Neural cell (in vitro differentiated cells): Measurements from ENCODE around the gene TEAD4. TPM values are rescaled to one million over a fixed set of nuclear protein-coding genes. Genes with fewer than 3 reads are reported as not detected.

Experiments used
- H2AFZ ChIP-seq: fragments of 200-600, 300-800 bp; sonication (generic), shearing (Covaris generic); 2 replicates; pipeline ENCODE4 v1.6.0; 2014; ENCODE audit warnings: low read depth, mild to moderate bottlenecking, antibody characterized with exemption, low read length, moderate library complexity
- H3F3A ChIP-seq: fragments of 200-600 bp; shearing (Covaris generic); 2 replicates; pipeline ENCODE4 v1.6.1; 2016; ENCODE audit warnings: mild to moderate bottlenecking, moderate library complexity, mixed read lengths, antibody characterized with exemption, low read length; ENCODE audit not compliant: insufficient read depth, poor library complexity, severe bottlenecking
- H3K27ac ChIP-seq: fragments of 200-600, 300-800 bp; sonication (generic), shearing (Covaris generic); 2 replicates; pipeline ENCODE4 v1.5.1; 2014; ENCODE audit warnings: mild to moderate bottlenecking, low read length, moderate library complexity
- H3K27me3 ChIP-seq: fragments of 300-800, 200-600 bp; sonication (generic), shearing (Covaris generic); 2 replicates; pipeline ENCODE4 v1.6.0; 2014; ENCODE audit warnings: mild to moderate bottlenecking, low read depth, low read length, moderate library complexity; ENCODE audit not compliant: insufficient read depth
- H3K36me3 ChIP-seq: fragments of 300-800, 200-600 bp; sonication (generic), shearing (Covaris generic); 2 replicates; pipeline ENCODE4 v1.5.1; 2014; ENCODE audit warnings: mild to moderate bottlenecking, antibody characterized with exemption, low read length, moderate library complexity; ENCODE audit not compliant: insufficient read depth
- H3K4me2 ChIP-seq: fragments of 300-800, 200-600 bp; sonication (generic), shearing (Covaris generic); 2 replicates; pipeline ENCODE4 v1.6.0; 2014; ENCODE audit warnings: mild to moderate bottlenecking, low read length
- H3K4me3 ChIP-seq: fragments of 300-800, 200-600 bp; sonication (generic), shearing (Covaris generic); 2 replicates; pipeline ENCODE4 v1.5.1; 2014; ENCODE audit warnings: mild to moderate bottlenecking, low read length, moderate library complexity
- H3K79me2 ChIP-seq: fragments of 200-600 bp; shearing (Covaris generic); replicated peaks from 2 replicates; pipeline ENCODE4 v1.6.0; 2014; ENCODE audit warnings: mild to moderate bottlenecking, low read length, moderate library complexity; ENCODE audit not compliant: insufficient read depth
- H3K9ac ChIP-seq: fragments of 300-800, 200-600 bp; sonication (generic), shearing (Covaris generic); 2 replicates; pipeline ENCODE4 v1.6.1; 2016; ENCODE audit warnings: mild to moderate bottlenecking, low read length, mixed read lengths
- H3K9me2 ChIP-seq: fragments of 200-600 bp; shearing (Covaris generic); 2 replicates; pipeline ENCODE4 v1.6.1; 2016; ENCODE audit warnings: mild to moderate bottlenecking, low read length, mixed read lengths; ENCODE audit not compliant: insufficient read depth
- H3K9me3 ChIP-seq: fragments of 200-600, 300-800 bp; sonication (generic), shearing (Covaris generic); 2 replicates; pipeline ENCODE4 v1.6.1; 2016; ENCODE audit warnings: mild to moderate bottlenecking, mixed run types, low read length, moderate library complexity, mixed read lengths
- H4K20me1 ChIP-seq: fragments of 200-600 bp; shearing (Covaris generic); 2 replicates; pipeline ENCODE4 v1.6.1; 2016; ENCODE audit warnings: mild to moderate bottlenecking, mixed run types; ENCODE audit not compliant: insufficient read depth
- EP300 ChIP-seq: fragments of 450-650 bp; conservative IDR thresholded peaks from 2 replicates; pipeline ENCODE4 v1.6.1; 2014; ENCODE audit warnings: antibody characterized with exemption, mild to moderate bottlenecking, moderate library complexity; ENCODE audit not compliant: poor library complexity, severe bottlenecking
- EZH2 ChIP-seq: fragments of 200-600, 300-800 bp; shearing (Covaris generic), sonication (generic); IDR thresholded peaks from 2 replicates; pipeline ENCODE4 v1.6.1; 2014; ENCODE audit warnings: antibody characterized with exemption, low read length, borderline replicate concordance, mild to moderate bottlenecking; ENCODE audit not compliant: insufficient read depth, poor library complexity, severe bottlenecking
- MXI1 ChIP-seq: fragments of 450-650 bp; conservative IDR thresholded peaks from 2 replicates; pipeline ENCODE4 v1.6.1; 2014; ENCODE audit warnings: antibody characterized with exemption, mild to moderate bottlenecking; ENCODE audit not compliant: poor library complexity, severe bottlenecking
- RAD21 ChIP-seq: fragments of 450-650 bp; conservative IDR thresholded peaks from 2 replicates; pipeline ENCODE4 v1.6.1; 2014; ENCODE audit warnings: antibody characterized with exemption, mild to moderate bottlenecking, moderate library complexity
- REST ChIP-seq: IDR thresholded peaks from 2 replicates; pipeline ENCODE4 v1.6.1; 2012; ENCODE audit warnings: borderline replicate concordance
- SMC3 ChIP-seq: fragments of 450-650 bp; conservative IDR thresholded peaks from 2 replicates; pipeline ENCODE4 v1.6.1; 2014; ENCODE audit warnings: antibody characterized with exemption, mild to moderate bottlenecking, moderate library complexity; ENCODE audit not compliant: poor library complexity
- TAF1 ChIP-seq: IDR thresholded peaks from 2 replicates; pipeline ENCODE4 v1.6.1; 2012; ENCODE audit warnings: low read depth
- polyA plus RNA-seq: library from polyadenylated mRNA; depleted of rRNA; stranded (reverse); fragments of >200 nt; gene quantifications from 2 replicates; pipeline ENCODE4 v1.2.3, GENCODE V29; 2014
- TF ChIP-seq, protein P1 (sequence below): fragments of 450-650 bp; IDR thresholded peaks from 2 replicates; pipeline ENCODE4 v1.5.1; 2014; ENCODE audit warnings: antibody characterized with exemption, mild to moderate bottlenecking, moderate library complexity; ENCODE audit not compliant: poor library complexity, severe bottlenecking

The TEAD4 gene
- polyA plus RNA-seq, 1 donor from 2014 or later = 1.6 TPM

DNA sequence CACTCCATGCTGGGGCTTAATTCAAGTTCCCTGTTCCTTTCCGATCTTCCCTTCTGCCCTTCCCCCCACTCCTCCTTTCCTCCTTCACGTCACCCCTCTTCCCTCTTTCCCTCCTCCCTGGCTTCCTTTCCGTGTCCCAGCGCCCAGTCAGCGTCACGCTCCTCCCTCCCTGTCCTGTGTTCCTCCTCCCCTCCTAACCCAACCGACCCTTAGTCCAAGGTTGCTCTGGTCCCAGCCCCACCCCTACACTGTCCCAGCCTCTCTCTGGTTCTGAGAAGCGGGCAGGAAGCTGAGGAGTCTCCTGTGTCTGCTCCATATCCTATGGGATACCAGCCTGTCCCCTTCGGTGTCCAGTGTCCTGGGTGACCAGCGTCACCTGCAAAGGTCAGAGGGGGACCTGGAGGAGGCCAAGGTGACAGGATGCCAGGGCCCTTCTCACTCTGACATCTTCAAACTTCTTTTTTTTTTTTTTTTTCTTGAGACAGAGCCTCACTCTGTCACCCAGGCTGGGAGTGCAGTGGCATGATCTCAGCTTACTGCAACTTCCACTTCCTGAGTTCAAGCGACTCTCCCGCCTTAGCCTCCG lies 61.7 kb downstream of the TEAD4 start:
- no peaks in the 10 kb centered on the region for H3F3A ChIP-seq

DNA sequence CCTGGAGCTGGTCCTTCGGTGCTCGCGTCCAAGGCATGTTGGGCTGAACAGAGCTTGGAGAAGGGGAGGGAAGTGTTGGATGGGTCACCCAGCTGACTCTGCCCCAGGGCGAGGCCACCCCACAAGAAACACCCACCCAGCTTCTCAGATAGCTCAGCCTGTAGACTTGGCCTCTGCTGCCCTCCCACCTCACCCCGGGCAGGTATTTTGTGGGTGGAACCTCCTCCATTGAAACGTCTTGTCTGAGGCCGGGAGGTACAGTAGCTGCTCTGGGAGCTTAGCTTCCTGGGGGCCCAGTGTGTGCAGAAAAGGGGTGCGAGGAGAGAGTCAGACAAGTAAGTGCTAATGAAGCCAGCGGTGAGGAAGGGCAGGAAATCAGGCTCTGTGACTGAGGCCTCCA lies 63.2 kb downstream of the TEAD4 start:
- no peaks in the 10 kb centered on the region for H3K9me2 ChIP-seq
- H3K79me2 ChIP-seq = no peaks in the 10 kb centered on the region
- no peak overlapping the region for H3K27ac ChIP-seq
- H3F3A ChIP-seq = no peaks in the 10 kb centered on the region
- no peaks in the 10 kb centered on the region for H3K36me3 ChIP-seq
- no peaks in the 10 kb centered on the region for H3K27me3 ChIP-seq
- H3K9ac ChIP-seq = no peak overlapping the region
- H3K4me2 ChIP-seq = no peak overlapping the region
- no peaks in the 10 kb centered on the region for H4K20me1 ChIP-seq
- no peak overlapping the region for H3K4me3 ChIP-seq
- H2AFZ ChIP-seq = no peak overlapping the region
- no peaks in the 10 kb centered on the region for H3K9me3 ChIP-seq
- no peak for TF ChIP-seq TAF1
- TF ChIP-seq RAD21 = no peak
- TF ChIP-seq MXI1 = no peak
- no peak for TF ChIP-seq REST
- no peak for TF ChIP-seq EZH2
- TF ChIP-seq, protein P1, sequence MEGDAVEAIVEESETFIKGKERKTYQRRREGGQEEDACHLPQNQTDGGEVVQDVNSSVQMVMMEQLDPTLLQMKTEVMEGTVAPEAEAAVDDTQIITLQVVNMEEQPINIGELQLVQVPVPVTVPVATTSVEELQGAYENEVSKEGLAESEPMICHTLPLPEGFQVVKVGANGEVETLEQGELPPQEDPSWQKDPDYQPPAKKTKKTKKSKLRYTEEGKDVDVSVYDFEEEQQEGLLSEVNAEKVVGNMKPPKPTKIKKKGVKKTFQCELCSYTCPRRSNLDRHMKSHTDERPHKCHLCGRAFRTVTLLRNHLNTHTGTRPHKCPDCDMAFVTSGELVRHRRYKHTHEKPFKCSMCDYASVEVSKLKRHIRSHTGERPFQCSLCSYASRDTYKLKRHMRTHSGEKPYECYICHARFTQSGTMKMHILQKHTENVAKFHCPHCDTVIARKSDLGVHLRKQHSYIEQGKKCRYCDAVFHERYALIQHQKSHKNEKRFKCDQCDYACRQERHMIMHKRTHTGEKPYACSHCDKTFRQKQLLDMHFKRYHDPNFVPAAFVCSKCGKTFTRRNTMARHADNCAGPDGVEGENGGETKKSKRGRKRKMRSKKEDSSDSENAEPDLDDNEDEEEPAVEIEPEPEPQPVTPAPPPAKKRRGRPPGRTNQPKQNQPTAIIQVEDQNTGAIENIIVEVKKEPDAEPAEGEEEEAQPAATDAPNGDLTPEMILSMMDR = no peak
- TF ChIP-seq EP300 = no peak

More for the DNA sequence above, 61.7 kb downstream of the TEAD4 start:
- no peaks in the 10 kb centered on the region for H3K9me3 ChIP-seq
- H3K27ac ChIP-seq = no peak overlapping the region
- no peaks in the 10 kb centered on the region for H3K27me3 ChIP-seq
- no peaks in the 10 kb centered on the region for H4K20me1 ChIP-seq
- no peaks in the 10 kb centered on the region for H3K9me2 ChIP-seq
- H3K9ac ChIP-seq = no peak overlapping the region
- H3K79me2 ChIP-seq = no peaks in the 10 kb centered on the region
- no peaks in the 10 kb centered on the region for H3K36me3 ChIP-seq
- H2AFZ ChIP-seq = no peak overlapping the region
- H3K4me2 ChIP-seq = no peak overlapping the region
- TF ChIP-seq TAF1 (no peak), REST (no peak), SMC3 (no peak), MXI1 (no peak), RAD21 (no peak), EZH2 (no peak), EP300 (no peak)
- TF ChIP-seq, protein P1 = no peak
- H3K4me3 ChIP-seq = no peak overlapping the region
